GM12801 (cell line): ENCODE measurements around the gene THOC6.

ENCODE experiments used
- TF ChIP-seq, protein P1 (sequence below): IDR thresholded peaks from one replicate; pipeline ENCODE4 v1.5.1; 2011; ENCODE audit warnings: control low read depth; ENCODE audit not compliant: insufficient read length; ENCODE audit errors: extremely low read depth

THOC6 gene

DNA sequence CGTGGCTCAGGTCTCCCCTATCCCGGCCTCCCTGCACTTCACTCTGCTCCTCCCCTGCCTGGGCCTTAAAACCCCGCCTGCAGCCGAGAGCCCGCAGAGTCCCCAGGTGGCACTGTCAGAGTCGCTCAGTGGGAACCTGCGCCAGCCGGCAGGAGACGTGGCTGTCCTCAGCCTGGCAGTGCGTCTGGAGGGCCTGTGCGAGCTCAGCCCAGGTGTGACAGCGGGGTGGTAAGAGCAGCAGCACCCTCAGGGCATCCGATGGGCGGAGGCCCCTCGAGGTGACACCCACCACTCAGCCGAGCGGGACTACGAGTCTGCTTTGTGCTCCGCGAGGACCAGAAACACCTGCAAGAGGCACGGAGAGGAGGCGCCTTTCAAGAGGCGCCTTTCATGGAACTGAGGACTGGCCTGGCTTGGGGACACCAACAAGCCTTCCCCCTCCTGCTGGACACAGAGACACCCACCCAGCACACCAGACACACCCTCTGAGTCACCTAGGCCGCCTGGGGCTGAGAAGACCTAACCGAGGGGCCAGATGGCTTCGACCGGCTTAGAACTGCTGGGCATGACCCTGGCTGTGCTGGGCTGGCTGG, 10.9 kb upstream of the THOC6 start, which contains the start of gene CLDN9:
Gene CLDN9, plus strand, starts transcription at position 96 of the 593 bp plus-strand sequence. Its CDS starts 440 bp downstream, at position 536.
- TF ChIP-seq, protein P1, sequence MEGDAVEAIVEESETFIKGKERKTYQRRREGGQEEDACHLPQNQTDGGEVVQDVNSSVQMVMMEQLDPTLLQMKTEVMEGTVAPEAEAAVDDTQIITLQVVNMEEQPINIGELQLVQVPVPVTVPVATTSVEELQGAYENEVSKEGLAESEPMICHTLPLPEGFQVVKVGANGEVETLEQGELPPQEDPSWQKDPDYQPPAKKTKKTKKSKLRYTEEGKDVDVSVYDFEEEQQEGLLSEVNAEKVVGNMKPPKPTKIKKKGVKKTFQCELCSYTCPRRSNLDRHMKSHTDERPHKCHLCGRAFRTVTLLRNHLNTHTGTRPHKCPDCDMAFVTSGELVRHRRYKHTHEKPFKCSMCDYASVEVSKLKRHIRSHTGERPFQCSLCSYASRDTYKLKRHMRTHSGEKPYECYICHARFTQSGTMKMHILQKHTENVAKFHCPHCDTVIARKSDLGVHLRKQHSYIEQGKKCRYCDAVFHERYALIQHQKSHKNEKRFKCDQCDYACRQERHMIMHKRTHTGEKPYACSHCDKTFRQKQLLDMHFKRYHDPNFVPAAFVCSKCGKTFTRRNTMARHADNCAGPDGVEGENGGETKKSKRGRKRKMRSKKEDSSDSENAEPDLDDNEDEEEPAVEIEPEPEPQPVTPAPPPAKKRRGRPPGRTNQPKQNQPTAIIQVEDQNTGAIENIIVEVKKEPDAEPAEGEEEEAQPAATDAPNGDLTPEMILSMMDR: no peak

DNA sequence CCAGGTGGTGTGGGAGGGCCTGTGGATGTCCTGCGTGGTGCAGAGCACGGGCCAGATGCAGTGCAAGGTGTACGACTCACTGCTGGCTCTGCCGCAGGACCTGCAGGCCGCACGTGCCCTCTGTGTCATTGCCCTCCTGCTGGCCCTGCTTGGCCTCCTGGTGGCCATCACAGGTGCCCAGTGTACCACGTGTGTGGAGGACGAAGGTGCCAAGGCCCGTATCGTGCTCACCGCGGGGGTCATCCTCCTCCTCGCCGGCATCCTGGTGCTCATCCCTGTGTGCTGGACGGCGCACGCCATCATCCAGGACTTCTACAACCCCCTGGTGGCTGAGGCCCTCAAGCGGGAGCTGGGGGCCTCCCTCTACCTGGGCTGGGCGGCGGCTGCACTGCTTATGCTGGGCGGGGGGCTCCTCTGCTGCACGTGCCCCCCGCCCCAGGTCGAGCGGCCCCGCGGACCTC, 10.3 kb upstream of the THOC6 start:
- TF ChIP-seq, protein P1: no peak

DNA sequence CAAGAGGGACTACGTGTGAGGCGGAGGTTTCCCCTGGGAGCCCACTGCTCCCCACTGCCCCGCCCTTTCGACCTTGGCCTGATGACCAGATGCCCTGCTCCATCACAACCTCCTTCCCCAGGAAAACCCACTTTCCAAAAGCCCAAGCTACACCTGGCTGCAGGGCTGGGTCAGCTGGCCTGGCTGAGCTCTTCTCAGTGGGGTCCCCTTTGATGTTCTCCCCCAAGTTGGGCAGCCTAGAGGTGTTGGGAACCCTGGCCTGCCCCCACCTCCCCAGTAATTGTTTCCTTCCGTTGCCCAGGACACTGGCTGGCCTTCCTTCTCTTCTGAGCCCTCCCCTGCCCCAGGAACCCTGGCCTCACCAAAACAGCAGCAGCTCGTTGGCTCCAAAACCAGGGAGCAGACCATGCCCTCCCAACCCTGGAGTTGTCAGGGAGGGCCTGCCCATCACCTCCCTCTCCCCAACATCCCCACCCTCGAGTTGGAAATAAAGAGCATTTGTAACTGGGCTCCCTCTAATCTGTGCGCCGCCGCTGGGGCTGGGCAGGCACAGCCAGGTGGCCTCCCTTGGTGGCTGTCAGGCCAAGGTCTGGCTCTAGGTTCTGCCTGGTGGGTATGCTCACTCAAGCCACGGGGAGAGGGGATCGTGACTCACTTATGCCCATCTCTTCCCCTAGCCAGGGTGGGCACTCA, 9.7 kb upstream of the THOC6 start:
- TF ChIP-seq, protein P1: no peak

DNA sequence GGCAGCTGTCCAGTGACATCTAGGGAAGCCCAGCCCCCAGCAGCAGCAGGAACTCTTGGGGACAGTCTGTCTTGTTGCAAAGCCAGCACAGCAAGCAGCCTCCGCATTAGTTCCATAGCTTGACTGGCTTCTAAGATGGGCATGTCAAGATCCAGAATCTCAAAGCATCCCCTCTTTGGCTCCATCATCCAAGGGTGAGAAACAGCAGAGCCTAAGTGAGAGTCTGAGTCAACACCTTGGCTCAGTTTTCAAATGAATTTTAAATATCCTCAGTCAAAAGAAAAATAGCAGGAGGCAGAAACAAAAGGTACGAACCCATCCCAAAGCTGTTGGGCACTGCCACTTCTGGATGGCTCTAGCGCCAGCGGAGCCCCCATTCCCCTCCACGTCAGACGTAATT, 8.9 kb upstream of the THOC6 start:
- TF ChIP-seq, protein P1: no peak

DNA sequence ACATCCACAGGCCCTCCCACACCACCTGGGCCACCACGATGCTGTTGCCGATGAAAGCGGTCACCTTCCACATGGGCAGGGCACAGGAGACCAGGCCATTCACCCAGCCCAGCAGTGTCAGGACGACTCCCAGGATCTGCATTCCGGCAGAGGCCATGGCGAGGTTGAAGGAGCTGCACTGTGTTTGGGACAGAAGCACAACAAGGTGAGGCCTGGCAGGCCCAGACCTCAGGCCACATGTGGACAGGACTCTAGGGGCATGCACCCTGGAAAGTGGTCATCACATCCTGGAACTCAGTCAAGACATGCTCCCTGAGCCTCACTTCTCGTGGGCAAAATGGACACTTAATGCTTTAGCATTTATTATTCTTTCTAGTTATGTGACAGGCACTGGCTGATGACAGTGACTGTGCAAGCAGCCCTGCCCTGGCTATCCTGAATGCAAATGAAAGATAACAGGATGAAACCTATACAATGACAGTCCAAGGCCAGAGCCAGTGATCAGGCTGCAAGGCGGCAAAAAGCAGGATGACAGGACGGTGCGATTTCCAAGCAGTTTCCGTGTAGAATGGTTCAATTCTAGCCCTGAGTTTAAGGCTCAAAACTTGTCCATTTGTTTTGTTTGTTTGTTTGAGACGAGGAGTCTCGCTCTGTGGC, 7.8 kb upstream of the THOC6 start:
- TF ChIP-seq, protein P1: no peak

DNA sequence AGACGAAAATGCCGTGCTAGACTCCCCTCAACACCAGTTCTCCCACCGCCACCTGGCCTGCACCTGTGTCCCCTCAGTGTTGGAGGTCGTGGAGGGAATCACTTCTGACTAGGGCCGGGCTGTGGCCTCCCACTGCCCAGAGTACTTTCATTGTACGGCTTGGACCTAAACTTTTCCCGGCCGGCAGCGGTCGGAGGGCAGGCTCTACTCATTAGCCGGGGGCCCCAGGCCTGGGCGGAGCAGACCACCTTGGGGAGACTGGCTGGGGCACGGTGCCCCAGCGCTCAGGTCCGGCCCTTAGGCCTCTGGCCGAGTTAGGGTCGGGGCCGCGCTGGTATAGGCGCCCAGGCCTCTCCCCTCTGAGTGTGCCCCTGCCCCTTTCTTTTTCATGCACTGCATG, 6.5 kb upstream of the THOC6 start:
- TF ChIP-seq, protein P1: no peak

DNA sequence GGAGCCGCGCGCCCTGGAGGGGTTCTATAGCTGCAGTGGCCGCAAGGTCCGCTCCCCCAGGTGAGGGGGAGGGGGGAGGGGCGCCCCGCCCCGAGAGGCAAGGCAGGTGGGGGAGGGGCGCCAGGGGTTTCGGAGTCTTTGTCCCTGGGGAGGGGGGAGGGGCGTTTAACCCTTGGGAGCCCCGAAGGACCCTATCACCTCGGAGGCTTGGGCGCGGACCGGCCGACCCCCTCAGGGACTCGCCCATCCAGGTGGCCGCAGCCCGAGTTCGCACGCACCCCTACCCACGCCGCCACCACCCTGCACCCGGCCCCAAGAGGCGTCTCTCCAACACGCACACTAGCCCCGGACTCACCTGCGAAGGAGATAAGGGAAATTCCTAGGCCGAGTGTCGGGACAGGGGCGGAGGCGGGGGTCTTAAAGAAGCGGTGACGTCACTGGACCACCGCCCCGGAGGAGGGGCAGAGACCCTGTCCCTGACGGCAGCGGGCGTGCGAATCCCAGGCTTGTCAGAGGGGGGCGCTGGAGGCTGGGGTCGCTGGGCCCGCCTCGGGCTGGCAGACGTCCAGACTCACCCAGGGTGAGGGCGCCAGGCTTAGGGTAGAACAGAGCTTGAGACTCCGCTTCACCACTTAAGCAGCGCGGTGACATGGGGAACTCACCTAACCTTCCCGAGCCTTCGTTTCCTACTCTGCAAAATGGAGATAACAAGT, 5.9 kb upstream of the THOC6 start, which contains the start of gene CLDN6:
Gene CLDN6, minus strand, starts transcription at position 390 of the 713 bp plus-strand sequence. CDS start 2,162 bp downstream, outside the sequence.
- TF ChIP-seq, protein P1: no peak
